GM12891 (cell line): ENCODE results near the gene SLC22A12.

ENCODE experiments used
- DNase-seq: peaks from one replicate; pipeline ENCODE4 v3.0.0; 2011; ENCODE audit warnings: low spot score; ENCODE audit not compliant: insufficient read length
- FAIRE-seq: peaks from 2 replicates; lab custom pipeline; 2011; peaks lifted over from hg19 to GRCh38; lab: Jason Lieb, UNC
- PAX5 ChIP-seq: IDR thresholded peaks from 2 replicates; pipeline ENCODE4 v1.6.1; 2011; ENCODE audit warnings: low read length, moderate library complexity, mild to moderate bottlenecking; ENCODE audit not compliant: insufficient read depth, severe bottlenecking
- POLR2A ChIP-seq: IDR thresholded peaks from 2 replicates; pipeline ENCODE4 v1.6.1; 2011; ENCODE audit warnings: low read depth, low read length, control low read depth
- POLR2AphosphoS5 ChIP-seq: IDR thresholded peaks from 2 replicates; pipeline ENCODE4 v1.6.1; 2011; ENCODE audit warnings: low read depth, low read length, control low read depth
- POU2F2 ChIP-seq: IDR thresholded peaks from 2 replicates; pipeline ENCODE4 v1.6.1; 2011; ENCODE audit warnings: low read depth, mild to moderate bottlenecking, control low read depth, low read length, moderate library complexity
- SPI1 ChIP-seq: IDR thresholded peaks from 2 replicates; pipeline ENCODE4 v1.6.1; 2011; ENCODE audit warnings: low read depth, low read length, control low read depth
- TAF1 ChIP-seq: IDR thresholded peaks from 2 replicates; pipeline ENCODE4 v1.6.1; 2011; ENCODE audit warnings: low read depth, low read length, control low read depth

Gene SLC22A12

GRCh38 chr11:64641596-64642417, 50.8 kb downstream of the SLC22A12 start:
- FAIRE-seq (peak; percentile 56), DNase-seq (no peak)
- TF ChIP-seq PAX5, result no peak
- no peak for TF ChIP-seq POLR2A
- no peak for TF ChIP-seq POLR2AphosphoS5
- no peak for TF ChIP-seq TAF1
- TF ChIP-seq SPI1, result no peak
- no peak for TF ChIP-seq POU2F2

- DNase-seq (no peak), FAIRE-seq (no peak)
- TF ChIP-seq PAX5, result no peak
- no peak for TF ChIP-seq POU2F2
- no peak for TF ChIP-seq SPI1
- no peak for TF ChIP-seq TAF1
- no peak for TF ChIP-seq POLR2AphosphoS5
- no peak for TF ChIP-seq POLR2A
These were observed 51.4 kb downstream of the SLC22A12 start for GRCh38 chr11:64642418-64642735.

GRCh38 chr11:64642871-64643255, 51.8 kb downstream of the SLC22A12 start:
- DNase-seq, result no peak
- FAIRE-seq, result no peak
- no peak for TF ChIP-seq TAF1
- no peak for TF ChIP-seq SPI1
- no peak for TF ChIP-seq POLR2A
- TF ChIP-seq POU2F2, result no peak
- TF ChIP-seq PAX5, result no peak
- TF ChIP-seq POLR2AphosphoS5, result no peak

- FAIRE-seq (no peak), DNase-seq (no peak)
- no peak for TF ChIP-seq POLR2A
- TF ChIP-seq POLR2AphosphoS5, result no peak
- no peak for TF ChIP-seq POU2F2
- TF ChIP-seq PAX5, result no peak
- TF ChIP-seq TAF1, result no peak
- no peak for TF ChIP-seq SPI1
These were observed 52.3 kb downstream of the SLC22A12 start for GRCh38 chr11:64643256-64643881.

- TF ChIP-seq PAX5 (no peak), POLR2AphosphoS5 (no peak), SPI1 (no peak), POU2F2 (no peak), POLR2A (no peak), TAF1 (no peak)
- DNase-seq, result no peak
- no peak for FAIRE-seq
These were observed 53.1 kb downstream of the SLC22A12 start for GRCh38 chr11:64643920-64644646.

DNA sequence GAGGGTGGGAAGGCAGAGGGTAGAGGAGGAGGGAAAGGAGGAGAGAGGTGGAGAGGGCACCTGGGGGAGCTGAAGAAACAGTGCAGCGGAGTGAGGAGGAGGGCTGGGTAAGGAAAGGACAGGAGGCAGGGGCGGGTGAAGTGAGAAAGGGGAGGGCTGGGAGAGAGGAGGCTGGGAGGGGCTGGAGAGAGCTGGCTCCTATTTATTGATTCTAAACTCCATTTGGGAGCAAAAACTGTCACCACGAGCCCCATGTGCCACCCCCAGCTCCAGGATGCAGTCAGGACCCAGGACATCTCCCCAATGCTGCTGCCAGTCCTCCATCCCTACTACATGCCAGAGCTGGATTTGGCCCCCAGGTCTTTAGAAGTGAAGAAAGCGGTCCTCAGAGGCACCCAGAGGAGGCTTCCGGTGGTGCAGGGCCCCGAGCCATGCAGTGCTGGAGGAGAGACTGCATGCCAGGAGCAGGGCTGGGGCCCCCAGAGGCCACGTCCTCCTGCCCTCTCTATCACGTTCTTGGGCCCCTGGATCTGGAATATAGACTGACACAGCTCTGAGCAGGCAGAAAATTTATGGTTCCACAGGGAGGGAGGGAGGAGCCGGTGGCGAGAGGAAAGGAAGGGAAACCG, 53.7 kb downstream of the SLC22A12 start:
- FAIRE-seq (no peak), DNase-seq (peak; percentile 56)

GRCh38 chr11:64647019-64647779, 56.2 kb downstream of the SLC22A12 start:
- no peak for DNase-seq
- no peak for TF ChIP-seq POLR2A
- no peak for TF ChIP-seq SPI1
- no peak for TF ChIP-seq TAF1
- TF ChIP-seq POU2F2, result no peak
- no peak for TF ChIP-seq POLR2AphosphoS5
- no peak for TF ChIP-seq PAX5
- no peak for FAIRE-seq

More for the DNA sequence above, 53.7 kb downstream of the SLC22A12 start:
- TF ChIP-seq POU2F2 (no peak), POLR2A (no peak), SPI1 (no peak)

DNA sequence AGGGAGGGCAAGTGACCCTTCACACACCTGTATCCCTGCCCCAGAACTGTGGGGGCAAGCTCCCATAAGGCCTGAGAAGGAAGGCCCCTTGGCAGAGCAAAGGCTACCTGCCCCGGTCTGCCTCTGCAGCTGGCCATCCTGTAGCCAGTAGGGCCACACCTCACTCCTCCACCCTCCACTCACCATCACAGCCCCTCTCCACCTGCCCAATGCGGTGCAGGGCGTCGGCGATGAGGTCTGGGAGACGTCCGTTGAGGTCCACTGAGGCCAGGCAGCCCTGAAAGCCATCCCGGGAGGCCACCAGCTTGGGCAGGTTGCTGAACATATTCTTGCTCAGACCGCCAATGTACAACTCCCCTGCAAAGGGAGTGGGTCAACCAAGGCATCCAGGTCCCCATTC, 57.5 kb downstream of the SLC22A12 start:
- no peak for TF ChIP-seq PAX5
- no peak for TF ChIP-seq SPI1
- no peak for TF ChIP-seq POLR2AphosphoS5
- no peak for TF ChIP-seq POLR2A
- no peak for TF ChIP-seq POU2F2
- DNase-seq (no peak), FAIRE-seq (no peak)

GRCh38 chr11:64649291-64649697, 58.3 kb downstream of the SLC22A12 start:
- DNase-seq (no peak), FAIRE-seq (no peak)
- TF ChIP-seq PAX5 (no peak), POLR2A (no peak), TAF1 (no peak), POU2F2 (no peak), POLR2AphosphoS5 (no peak), SPI1 (no peak)
